ENCODE data around the gene FRG2.
"Not testable (repeated sequence)": the region's sequence is repeated elsewhere in the genome, so short reads cannot be mapped to it uniquely, and the experiment has no call there.

Gene FRG2

GRCh38 chr4:190020790-190021717 lies 6.0 kb downstream of the FRG2 start:
- Histone ChIP-seq H3K4me3 (ENCODE audit: low read depth, low read length) (peak overlapping the region; percentile 9), H3K27me3 (ENCODE audit: control insufficient read depth, insufficient read depth, low read length) (peaks cover 64% of the 10 kb centered on the region), H3K9me3 (ENCODE audit: control insufficient read depth, insufficient read depth, low read length) (no peaks in the 10 kb centered on the region), H3K36me3 (ENCODE audit: control insufficient read depth, insufficient read depth, low read length) (no peaks in the 10 kb centered on the region), H3K4me1 (ENCODE audit: control insufficient read depth, insufficient read depth, low read length) (no peaks in the 10 kb centered on the region), H3K9ac (ENCODE audit: low read depth, low read length) (no peak overlapping the region)

- H3K9ac ChIP-seq (ENCODE audit: low read depth, low read length); H3K9me3 ChIP-seq (ENCODE audit: control insufficient read depth, insufficient read depth, low read length); H3K4me1 ChIP-seq (ENCODE audit: control insufficient read depth, insufficient read depth, low read length); H3K36me3 ChIP-seq (ENCODE audit: control insufficient read depth, insufficient read depth, low read length): not testable (repeated sequence)
- Histone ChIP-seq H3K4me3 (ENCODE audit: low read depth, low read length) (peak overlapping the region; percentile 9), H3K27me3 (ENCODE audit: control insufficient read depth, insufficient read depth, low read length) (peaks cover 71% of the 10 kb centered on the region)
These were observed 7.1 kb downstream of the FRG2 start for GRCh38 chr4:190019859-190020463.

GRCh38 chr4:190019023-190019858 lies 7.8 kb downstream of the FRG2 start:
- H3K36me3 ChIP-seq (ENCODE audit: control insufficient read depth, insufficient read depth, low read length), result no peaks in the 10 kb centered on the region
- no peaks in the 10 kb centered on the region for H3K9me3 ChIP-seq (ENCODE audit: control insufficient read depth, insufficient read depth, low read length)
- H3K27me3 ChIP-seq (ENCODE audit: control insufficient read depth, insufficient read depth, low read length), result peaks cover 73% of the 10 kb centered on the region
- no peak overlapping the region for H3K9ac ChIP-seq (ENCODE audit: low read depth, low read length)
- H3K4me3 ChIP-seq (ENCODE audit: low read depth, low read length), result peak overlapping the region; percentile 18
- no peaks in the 10 kb centered on the region for H3K4me1 ChIP-seq (ENCODE audit: control insufficient read depth, insufficient read depth, low read length)

- H3K9me3 ChIP-seq (ENCODE audit: control insufficient read depth, insufficient read depth, low read length), result no peaks in the 10 kb centered on the region
- H3K9ac ChIP-seq (ENCODE audit: low read depth, low read length), result no peak overlapping the region
- no peak overlapping the region for H3K4me3 ChIP-seq (ENCODE audit: low read depth, low read length)
- H3K36me3 ChIP-seq (ENCODE audit: control insufficient read depth, insufficient read depth, low read length), result no peaks in the 10 kb centered on the region
- H3K4me1 ChIP-seq (ENCODE audit: control insufficient read depth, insufficient read depth, low read length), result no peaks in the 10 kb centered on the region
- peaks cover 72% of the 10 kb centered on the region for H3K27me3 ChIP-seq (ENCODE audit: control insufficient read depth, insufficient read depth, low read length)
These were observed 8.7 kb downstream of the FRG2 start for GRCh38 chr4:190018201-190018920.

- Histone ChIP-seq H3K36me3 (ENCODE audit: control insufficient read depth, insufficient read depth, low read length) (no peaks in the 10 kb centered on the region), H3K9me3 (ENCODE audit: control insufficient read depth, insufficient read depth, low read length) (no peaks in the 10 kb centered on the region), H3K27me3 (ENCODE audit: control insufficient read depth, insufficient read depth, low read length) (peaks cover 69% of the 10 kb centered on the region), H3K4me1 (ENCODE audit: control insufficient read depth, insufficient read depth, low read length) (no peaks in the 10 kb centered on the region), H3K4me3 (ENCODE audit: low read depth, low read length) (no peak overlapping the region), H3K9ac (ENCODE audit: low read depth, low read length) (no peak overlapping the region)
These were observed 9.5 kb downstream of the FRG2 start for GRCh38 chr4:190017357-190018200.

GRCh38 chr4:190016369-190017289 lies 10.4 kb downstream of the FRG2 start:
- Histone ChIP-seq H3K36me3 (ENCODE audit: control insufficient read depth, insufficient read depth, low read length) (no peaks in the 10 kb centered on the region), H3K4me1 (ENCODE audit: control insufficient read depth, insufficient read depth, low read length) (no peaks in the 10 kb centered on the region), H3K9me3 (ENCODE audit: control insufficient read depth, insufficient read depth, low read length) (no peaks in the 10 kb centered on the region), H3K27me3 (ENCODE audit: control insufficient read depth, insufficient read depth, low read length) (peaks cover 76% of the 10 kb centered on the region), H3K4me3 (ENCODE audit: low read depth, low read length) (peak overlapping the region; percentile 13), H3K9ac (ENCODE audit: low read depth, low read length) (no peak overlapping the region)

- Histone ChIP-seq H3K4me1 (ENCODE audit: control insufficient read depth, insufficient read depth, low read length) (no peaks in the 10 kb centered on the region), H3K36me3 (ENCODE audit: control insufficient read depth, insufficient read depth, low read length) (no peaks in the 10 kb centered on the region), H3K27me3 (ENCODE audit: control insufficient read depth, insufficient read depth, low read length) (peaks cover 69% of the 10 kb centered on the region), H3K4me3 (ENCODE audit: low read depth, low read length) (peak overlapping the region; percentile 39), H3K9me3 (ENCODE audit: control insufficient read depth, insufficient read depth, low read length) (no peaks in the 10 kb centered on the region), H3K9ac (ENCODE audit: low read depth, low read length) (no peak overlapping the region)
These were observed 11.3 kb downstream of the FRG2 start for GRCh38 chr4:190015538-190016368.

- H3K36me3 ChIP-seq (ENCODE audit: control insufficient read depth, insufficient read depth, low read length), result no peaks in the 10 kb centered on the region
- H3K9me3 ChIP-seq (ENCODE audit: control insufficient read depth, insufficient read depth, low read length), result no peaks in the 10 kb centered on the region
- peaks cover 61% of the 10 kb centered on the region for H3K27me3 ChIP-seq (ENCODE audit: control insufficient read depth, insufficient read depth, low read length)
- no peaks in the 10 kb centered on the region for H3K4me1 ChIP-seq (ENCODE audit: control insufficient read depth, insufficient read depth, low read length)
- no peak overlapping the region for H3K9ac ChIP-seq (ENCODE audit: low read depth, low read length)
- peak overlapping the region; percentile 39 for H3K4me3 ChIP-seq (ENCODE audit: low read depth, low read length)
These were observed 12.1 kb downstream of the FRG2 start for GRCh38 chr4:190014771-190015537.

GRCh38 chr4:189989941-189990340 lies 37.1 kb downstream of the FRG2 start:
- H3K4me3 ChIP-seq (ENCODE audit: low read depth, low read length); H3K36me3 ChIP-seq (ENCODE audit: control insufficient read depth, insufficient read depth, low read length); H3K9me3 ChIP-seq (ENCODE audit: control insufficient read depth, insufficient read depth, low read length); H3K9ac ChIP-seq (ENCODE audit: low read depth, low read length); H3K4me1 ChIP-seq (ENCODE audit: control insufficient read depth, insufficient read depth, low read length); H3K27me3 ChIP-seq (ENCODE audit: control insufficient read depth, insufficient read depth, low read length): not testable (repeated sequence)
